GM12878 (cell line): ENCODE measurements around the gene INO80D. TPM values are rescaled to one million over a fixed set of nuclear protein-coding genes. Genes with fewer than 3 reads are reported as not detected.

ENCODE experiments used
- ATAC-seq: fragments of 200-7000 bp; cut with Tn5 transposase; 3 replicates; pipeline ENCODE4 v1.9.1; 2020; ENCODE audit warnings: mild to moderate bottlenecking, moderate library complexity
- BruUV-seq: library from RNA; stranded (reverse); fragments of 400-500 nt; replicated peaks from 2 replicates; lab custom pipeline; 2021; lab: Mats Ljungman, UMichigan
- CTCF ChIA-PET: fragments of 300-600 bp; sonication (Branson Sonifier 250); formaldehyde crosslinking; extraction: SDS; loops from one replicate; lab custom pipeline; 2021; ENCODE audit warnings: inconsistent platforms; lab: Yijun Ruan, JAX
- POLR2A ChIA-PET: fragments of 350-600 bp; formaldehyde crosslinking; extraction: SDS; loops from one replicate; lab custom pipeline; 2021; ENCODE audit warnings: inconsistent platforms; lab: Charles Lee
- RAD21 ChIA-PET: fragments of 300-600 bp; sonication (Branson Sonifier 250); formaldehyde crosslinking; loops from one replicate; lab custom pipeline; 2023; ENCODE audit warnings: antibody characterized with exemption; ENCODE audit not compliant: unreplicated experiment; lab: Charles Lee
- SMC1A ChIA-PET: fragments of 300-600 bp; sonication (Branson Sonifier 250); formaldehyde crosslinking; loops from one replicate; lab custom pipeline; 2023; ENCODE audit not compliant: unreplicated experiment, uncharacterized antibody; lab: Charles Lee
- DNase-seq: peaks from one replicate; pipeline ENCODE4 v3.0.0-alpha.2; 2011; ENCODE audit warnings: low read depth, low spot score
- FAIRE-seq: peaks from 3 replicates; lab custom pipeline; 2011; peaks lifted over from hg19 to GRCh38; lab: Jason Lieb, UNC
- H2AFZ ChIP-seq: 2 replicates; pipeline ENCODE4 v1.6.0; 2011; ENCODE audit warnings: low read depth, low read length, control low read depth; ENCODE audit not compliant: control insufficient read depth
- H3K27ac ChIP-seq: 2 replicates; pipeline ENCODE4 v1.5.1; 2011; ENCODE audit warnings: control low read depth; ENCODE audit not compliant: control insufficient read depth, insufficient read depth
- H3K27me3 ChIP-seq, 2 experiments: replicated peaks in 1 of 2; 2 replicates each; pipeline versions ENCODE4 v1.6.0 to v1.6.1; 2011; ENCODE audit warnings: low read length in 1 of 2; ENCODE audit not compliant: control insufficient read depth in 2 of 2, insufficient read depth in 2 of 2
- H3K36me3 ChIP-seq, 2 experiments: 2 replicates each; pipeline ENCODE4 v1.5.1; 2011; ENCODE audit warnings: low read length in 1 of 2; ENCODE audit not compliant: control insufficient read depth in 2 of 2, insufficient read depth in 2 of 2
- H3K4me1 ChIP-seq: 2 replicates; pipeline ENCODE4 v1.6.1; 2011; ENCODE audit warnings: mild to moderate bottlenecking, low read length, moderate library complexity, mixed read lengths; ENCODE audit not compliant: control insufficient read depth, insufficient read depth
- H3K4me2 ChIP-seq: 2 replicates; pipeline ENCODE4 v1.6.0; 2011; ENCODE audit warnings: control low read depth; ENCODE audit not compliant: control insufficient read depth, insufficient read depth
- H3K4me3 ChIP-seq: fragments of 200-600 bp; sonication (generic); 2 replicates; pipeline ENCODE4 v1.5.1; 2016
- H3K79me2 ChIP-seq: 2 replicates; pipeline ENCODE4 v1.6.0; 2011; ENCODE audit warnings: low read length; ENCODE audit not compliant: control insufficient read depth, insufficient read depth
- H3K9ac ChIP-seq: 2 replicates; pipeline ENCODE4 v1.8.0; 2011; ENCODE audit warnings: low read length, control low read depth, mixed read lengths; ENCODE audit not compliant: control insufficient read depth, insufficient read depth
- H3K9me3 ChIP-seq: replicated peaks from 3 replicates; pipeline ENCODE4 v1.5.1; 2011; ENCODE audit warnings: mild to moderate bottlenecking, low read length; ENCODE audit not compliant: control insufficient read depth, insufficient read depth
- H4K20me1 ChIP-seq: 2 replicates; pipeline ENCODE4 v1.6.0; 2011; ENCODE audit not compliant: control insufficient read depth, insufficient read depth
- BRCA1 ChIP-seq: IDR thresholded peaks from 2 replicates; pipeline ENCODE4 v1.6.1; 2011; ENCODE audit warnings: low read depth, low read length, improper control_type of control experiment
- CHD2 ChIP-seq: IDR thresholded peaks from 2 replicates; pipeline ENCODE4 v1.6.1; 2011; ENCODE audit warnings: low read depth, low read length, improper control_type of control experiment, borderline replicate concordance
- EED ChIP-seq: sonication (generic); IDR thresholded peaks from 2 replicates; pipeline ENCODE4 v1.6.1; 2016; ENCODE audit warnings: antibody characterized with exemption, low read depth
- FOXM1 ChIP-seq: IDR thresholded peaks from 2 replicates; pipeline ENCODE4 v1.6.1; 2012; ENCODE audit warnings: low read depth, mild to moderate bottlenecking, inconsistent platforms, low read length, moderate library complexity
- HDAC2 ChIP-seq: fragments of 200-600 bp; sonication (generic); IDR thresholded peaks from 2 replicates; pipeline ENCODE4 v1.6.1; 2017
- IRF4 ChIP-seq: IDR thresholded peaks from 2 replicates; pipeline ENCODE4 v1.6.1; 2011; ENCODE audit warnings: low read depth, low read length
- NBN ChIP-seq: fragments of 450-650 bp; IDR thresholded peaks from 2 replicates; pipeline ENCODE4 v1.6.1; 2016
- NFYA ChIP-seq: IDR thresholded peaks from 2 replicates; pipeline ENCODE4 v1.6.1; 2011; ENCODE audit warnings: low read depth, mild to moderate bottlenecking, low read length, improper control_type of control experiment, borderline replicate concordance
- RUNX3 ChIP-seq: IDR thresholded peaks from 2 replicates; pipeline ENCODE4 v1.6.1; 2012; ENCODE audit warnings: low read length, inconsistent platforms
- WGBS: methylation state at CpG from one replicate; pipeline ENCODE4 v1.1.6; 2016; ENCODE audit warnings: low lambda C conversion rate; ENCODE audit not compliant: insufficient replicate concordance, insufficient coverage; ENCODE audit errors: missing lambda C conversion rate; 5-methylcytosine and 5-hydroxymethylcytosine counted together
- in situ Hi-C: fragments of 300-500 bp; cut with MboI; formaldehyde crosslinking; loops from 9 replicates; pipeline ENCODE4 v1.14.3; 2018; ENCODE audit warnings: mixed read lengths
- intact Hi-C: fragments of 100-400 bp; cut with micrococcal nuclease; formaldehyde crosslinking; loops from one replicate; pipeline ENCODE4 v1.14.2; 2022; ENCODE audit not compliant: unreplicated experiment
- polyA plus RNA-seq, 11 experiments: library from polyadenylated mRNA; depleted of rRNA in 4 of 11; unstranded in 6 of 11; stranded (reverse) in 5 of 11; fragments of >200 nt; fragmentation: Nextera tagmentation in 4 of 11; fragmentation: Illumina TruSeq in 1 of 11; extraction: Ambion mirVana in 4 of 11; extraction: Trizol in 1 of 11; gene quantifications; 1 replicate in 1 of 11; 2 replicates in 10 of 11; pipeline versions ENCODE4 v1.2.1 to v1.2.3, GENCODE V29; 2011 to 2016; ENCODE audit warnings: inconsistent platforms in 2 of 11, missing spikeins in 2 of 11, low read depth in 1 of 11
- total RNA-seq, 4 experiments: library from RNA; depleted of rRNA in 3 of 4; stranded (reverse); fragments of >200 nt in 3 of 4; fragmentation: Illumina TruSeq in 1 of 4; extraction: Trizol in 1 of 4; gene quantifications; 2 replicates each; pipeline versions ENCODE4 v1.2.1 to v1.2.3, GENCODE V29; 2013 to 2021
- TF ChIP-seq, protein P1 (sequence below): fragments of 450-650 bp; IDR thresholded peaks from 2 replicates; pipeline ENCODE4 v1.6.1; 2016; ENCODE audit warnings: mild to moderate bottlenecking
- TF ChIP-seq, protein P2 (sequence below): fragments of 450-650 bp; IDR thresholded peaks from 2 replicates; pipeline ENCODE4 v1.6.1; 2016; ENCODE audit warnings: mild to moderate bottlenecking

The INO80D gene
- total and polyA plus RNA-seq, 10 of the 15 experiments (the other 5 are each of a cell fraction or from before 2014, with no cell fraction given) = 0.73 to 16.3 (median 4.7) TPM

DNA sequence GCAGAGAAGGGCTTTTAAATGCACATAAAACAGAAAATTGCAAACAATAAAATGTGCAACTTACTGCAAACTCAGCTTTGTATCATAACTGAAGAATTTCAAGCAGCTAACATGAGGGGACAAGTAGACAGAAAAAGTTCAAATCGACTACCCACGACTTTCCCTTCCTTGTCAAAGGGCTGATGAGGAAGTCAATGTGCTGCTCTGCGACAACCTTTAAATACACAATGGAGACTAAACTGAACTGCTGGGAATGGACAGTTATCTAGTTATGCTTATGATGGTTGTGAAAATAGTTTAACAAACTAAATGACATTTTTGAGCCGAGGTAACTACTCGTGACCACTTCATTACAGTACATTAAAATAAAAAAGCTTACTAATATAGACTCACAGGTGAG lies 84.1 kb downstream of the INO80D start:
- H2AFZ ChIP-seq = no peak overlapping the region
- DNase-seq (no peak), ATAC-seq (no peak), FAIRE-seq (peak; percentile 18)
- H3K9ac ChIP-seq = no peak overlapping the region
- no peaks in the 10 kb centered on the region for H4K20me1 ChIP-seq
- POLR2A ChIA-PET = interaction anchor here (0.6 kb wide), 1 partner anchor 52 kb away, joined by 3 read pairs; no protein-coding TSS in a partner anchor
- no peaks in the 10 kb centered on the region for H3K9me3 ChIP-seq
- in situ Hi-C loops = no loop called here
- intact Hi-C loops = loop anchor here (5.0 to 10.0 kb wide), 2 partner anchors 150 to 243 kb away; no protein-coding TSS in a partner anchor
- BruUV-seq = no TSS peak
- no peaks in the 10 kb centered on the region for H3K79me2 ChIP-seq
- H3K36me3 ChIP-seq = peaks cover 11 to 19% of the 10 kb centered on the region in 2 experiments; a peak in 3 of 4 replicates
- H3K27ac ChIP-seq = no peak overlapping the region
- no peaks in the 10 kb centered on the region for H3K4me1 ChIP-seq
- H3K27me3 ChIP-seq = no peaks in the 10 kb centered on the region
- WGBS = 69% methylated on average over 5 of the region's 5 CpGs
- CTCF ChIA-PET = interaction anchor here (1.1 to 1.3 kb wide), 2 partner anchors 76 to 152 kb away, joined by 3 to 4 read pairs; no protein-coding TSS in a partner anchor
- H3K4me3 ChIP-seq = no peak overlapping the region
- no peak overlapping the region for H3K4me2 ChIP-seq
- TF ChIP-seq, protein P1, sequence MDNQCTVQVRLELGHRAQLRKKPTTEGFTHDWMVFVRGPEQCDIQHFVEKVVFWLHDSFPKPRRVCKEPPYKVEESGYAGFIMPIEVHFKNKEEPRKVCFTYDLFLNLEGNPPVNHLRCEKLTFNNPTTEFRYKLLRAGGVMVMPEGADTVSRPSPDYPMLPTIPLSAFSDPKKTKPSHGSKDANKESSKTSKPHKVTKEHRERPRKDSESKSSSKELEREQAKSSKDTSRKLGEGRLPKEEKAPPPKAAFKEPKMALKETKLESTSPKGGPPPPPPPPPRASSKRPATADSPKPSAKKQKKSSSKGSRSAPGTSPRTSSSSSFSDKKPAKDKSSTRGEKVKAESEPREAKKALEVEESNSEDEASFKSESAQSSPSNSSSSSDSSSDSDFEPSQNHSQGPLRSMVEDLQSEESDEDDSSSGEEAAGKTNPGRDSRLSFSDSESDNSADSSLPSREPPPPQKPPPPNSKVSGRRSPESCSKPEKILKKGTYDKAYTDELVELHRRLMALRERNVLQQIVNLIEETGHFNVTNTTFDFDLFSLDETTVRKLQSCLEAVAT = no peak
- TF ChIP-seq NBN = no peak
- no peak for TF ChIP-seq IRF4
- TF ChIP-seq, protein P2, sequence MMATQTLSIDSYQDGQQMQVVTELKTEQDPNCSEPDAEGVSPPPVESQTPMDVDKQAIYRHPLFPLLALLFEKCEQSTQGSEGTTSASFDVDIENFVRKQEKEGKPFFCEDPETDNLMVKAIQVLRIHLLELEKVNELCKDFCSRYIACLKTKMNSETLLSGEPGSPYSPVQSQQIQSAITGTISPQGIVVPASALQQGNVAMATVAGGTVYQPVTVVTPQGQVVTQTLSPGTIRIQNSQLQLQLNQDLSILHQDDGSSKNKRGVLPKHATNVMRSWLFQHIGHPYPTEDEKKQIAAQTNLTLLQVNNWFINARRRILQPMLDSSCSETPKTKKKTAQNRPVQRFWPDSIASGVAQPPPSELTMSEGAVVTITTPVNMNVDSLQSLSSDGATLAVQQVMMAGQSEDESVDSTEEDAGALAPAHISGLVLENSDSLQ = no peak
- TF ChIP-seq EED = no peak
- no peak for TF ChIP-seq CHD2
- TF ChIP-seq RUNX3 = no peak
- TF ChIP-seq HDAC2 = no peak
- no peak for TF ChIP-seq BRCA1
- no peak for TF ChIP-seq FOXM1
- no peak for TF ChIP-seq NFYA
- RAD21 ChIA-PET = interaction anchor here (1.4 kb wide), 1 partner anchor 30 kb away, joined by 3 read pairs; no protein-coding TSS in a partner anchor
- SMC1A ChIA-PET = interaction anchor here (0.6 to 1.0 kb wide), 4 partner anchors 9 to 297 kb away, joined by 3 read pairs; no protein-coding TSS in a partner anchor
